ENCODE data around the gene MT1X.
"Not testable (repeated sequence)": the region's sequence is repeated elsewhere in the genome, so short reads cannot be mapped to it uniquely, and the experiment has no call there.

Gene MT1X

GRCh38 chr16:56657555-56658326 lies 24.5 kb upstream of the MT1X start, which contains the start of gene MT1F:
Gene MT1F, plus strand, starts transcription at chr16:56657959. Its CDS starts 100 bp downstream, at chr16:56658059.
- DNase-seq = peak; percentile 69

GRCh38 chr16:56658327-56658875 lies 23.9 kb upstream of the MT1X start:
- DNase-seq = no peak

GRCh38 chr16:56662357-56663354 lies 19.6 kb upstream of the MT1X start:
- peak; percentile 30 for DNase-seq

GRCh38 chr16:56664506-56664905 lies 17.8 kb upstream of the MT1X start:
- DNase-seq = no peak

GRCh38 chr16:56665286-56666261 lies 16.7 kb upstream of the MT1X start:
- not testable (repeated sequence) for DNase-seq

GRCh38 chr16:56667581-56668571 lies 14.4 kb upstream of the MT1X start, which contains the start of gene MT1G:
Gene MT1G, minus strand, starts transcription at chr16:56668065. Its CDS starts 72 bp downstream, at chr16:56667993.
- peak; percentile 9 for DNase-seq

GRCh38 chr16:56669005-56669839 lies 13.0 kb upstream of the MT1X start, which contains the start of gene MT1H:
Gene MT1H, plus strand, starts transcription at chr16:56669814. Its CDS starts 71 bp downstream, at chr16:56669885.
- no peak for DNase-seq

- no peak for DNase-seq
These were observed 12.2 kb upstream of the MT1X start for GRCh38 chr16:56669840-56670619.

- no peak for DNase-seq
These were observed 11.7 kb upstream of the MT1X start for GRCh38 chr16:56670620-56670934.

- not testable (repeated sequence) for DNase-seq
These were observed 10.6 kb upstream of the MT1X start for GRCh38 chr16:56671691-56672090.

- DNase-seq = not testable (repeated sequence)
These were observed 10.1 kb upstream of the MT1X start for GRCh38 chr16:56672171-56672570.

- DNase-seq = no peak
These were observed 9.3 kb upstream of the MT1X start for GRCh38 chr16:56672761-56673536.

GRCh38 chr16:56673921-56674320 lies 8.3 kb upstream of the MT1X start:
- peak; percentile 30 for DNase-seq

- not testable (repeated sequence) for DNase-seq
These were observed 7.7 kb upstream of the MT1X start for GRCh38 chr16:56674570-56674969.

- peak; percentile 34 for DNase-seq
These were observed 6.5 kb upstream of the MT1X start for GRCh38 chr16:56675685-56676210.

GRCh38 chr16:56677474-56677873 lies 4.8 kb upstream of the MT1X start:
- DNase-seq = no peak

GRCh38 chr16:56679078-56679730 lies 3.1 kb upstream of the MT1X start:
- no peak for DNase-seq

Data from CD4-positive, alpha-beta T cell treated with Interleukin-12 subunit alpha and Interleukin-12 subunit beta, for 1 hour (primary cell).